CD14-positive monocyte (primary cell): ENCODE measurements around the gene HS6ST2. TPM values are rescaled to one million over a fixed set of nuclear protein-coding genes. Genes with fewer than 3 reads are reported as not detected.

Experiments used
- DNase-seq, 3 donors: peaks; one replicate each; pipeline ENCODE4 v3.0.0-alpha.2; 2011 to 2022
- H2AFZ ChIP-seq: 2 replicates; pipeline ENCODE4 v1.6.0; 2012; ENCODE audit warnings: mild to moderate bottlenecking, low read depth, low read length, inconsistent platforms; ENCODE audit not compliant: insufficient read depth, poor library complexity, severe bottlenecking
- H3K27ac ChIP-seq, 2 donors: 1 replicate in 1 of 2; 2 replicates in 1 of 2; pipeline ENCODE4 v1.5.1; 2012 to 2013; ENCODE audit warnings: low read length in 2 of 2, control low read depth in 1 of 2, inconsistent platforms in 1 of 2, low read depth in 1 of 2, mild to moderate bottlenecking in 1 of 2
- H3K27me3 ChIP-seq, 2 donors: one replicate each; pipeline versions ENCODE4 v1.6.0 to v1.6.1; 2011 to 2013; ENCODE audit warnings: low read length in 2 of 2; ENCODE audit not compliant: control insufficient read depth in 2 of 2, insufficient read depth in 2 of 2
- H3K36me3 ChIP-seq, 2 donors: replicated peaks in 1 of 2; 1 replicate in 1 of 2; 2 replicates in 1 of 2; pipeline versions ENCODE4 v1.5.1 to v1.6.1; 2012 to 2013; ENCODE audit warnings: low read length in 2 of 2, control low read depth in 1 of 2, inconsistent platforms in 1 of 2, mild to moderate bottlenecking in 1 of 2; ENCODE audit not compliant: insufficient read depth in 2 of 2, control insufficient read depth in 1 of 2
- H3K4me1 ChIP-seq, 2 donors: 1 replicate in 1 of 2; 2 replicates in 1 of 2; pipeline versions ENCODE4 v1.5.1 to v1.6.1; 2012 to 2013; ENCODE audit warnings: low read length in 2 of 2, control low read depth in 1 of 2, inconsistent platforms in 1 of 2, mild to moderate bottlenecking in 1 of 2, moderate library complexity in 1 of 2; ENCODE audit not compliant: insufficient read depth in 2 of 2, control insufficient read depth in 1 of 2
- H3K4me2 ChIP-seq: replicated peaks from 2 replicates; pipeline ENCODE3; 2012; ENCODE audit warnings: low read length, moderate library complexity, mild to moderate bottlenecking; ENCODE audit not compliant: poor library complexity, severe bottlenecking; ENCODE audit errors: extremely low read depth
- H3K4me3 ChIP-seq, 3 experiments: fragments of 200-600 bp in 1 of 3; sonication (generic) in 1 of 3; replicated peaks in 1 of 3; 1 replicate in 2 of 3; 2 replicates in 1 of 3; pipeline ENCODE4 v1.5.1; 2011 to 2013; ENCODE audit warnings: low read length in 3 of 3, mild to moderate bottlenecking in 3 of 3, control low read depth in 2 of 3, low read depth in 2 of 3, inconsistent platforms in 1 of 3, moderate library complexity in 1 of 3
- H3K79me2 ChIP-seq: 2 replicates; pipeline ENCODE4 v1.6.0; 2012; ENCODE audit warnings: mild to moderate bottlenecking, control low read depth, inconsistent platforms, low read length, moderate library complexity; ENCODE audit not compliant: insufficient read depth
- H3K9ac ChIP-seq: 2 replicates; pipeline ENCODE4 v1.6.0; 2017; ENCODE audit warnings: low read length, mild to moderate bottlenecking; ENCODE audit not compliant: insufficient read depth, poor library complexity, severe bottlenecking
- H3K9me3 ChIP-seq, 2 donors: replicated peaks in 1 of 2; 1 replicate in 1 of 2; 2 replicates in 1 of 2; pipeline versions ENCODE4 v1.5.1 to v1.6.1; 2012 to 2013; ENCODE audit warnings: low read length in 2 of 2, control low read depth in 1 of 2; ENCODE audit not compliant: control insufficient read depth in 1 of 2, insufficient read depth in 1 of 2
- H4K20me1 ChIP-seq: 2 replicates; pipeline ENCODE4 v1.6.0; 2012; ENCODE audit warnings: mild to moderate bottlenecking, low read length, control low read depth, moderate library complexity; ENCODE audit not compliant: insufficient read depth
- H3K27ac Mint-ChIP-seq, 7 donors: one replicate each; pipeline ENCODE4 v1.8.0; 2020; ENCODE audit warnings: mild to moderate bottlenecking in 7 of 7, mixed read lengths in 7 of 7, moderate library complexity in 6 of 7, inconsistent platforms in 2 of 7
- H3K27me3 Mint-ChIP-seq, 3 donors: one replicate each; pipeline ENCODE4 v1.8.0; 2021 to 2022; ENCODE audit warnings: low read depth in 3 of 3, mild to moderate bottlenecking in 3 of 3, mixed read lengths in 3 of 3, moderate library complexity in 3 of 3, inconsistent platforms in 1 of 3
- H3K36me3 Mint-ChIP-seq, 2 donors: one replicate each; pipeline ENCODE4 v1.8.0; 2020; ENCODE audit warnings: mixed read lengths in 2 of 2, inconsistent platforms in 1 of 2, mild to moderate bottlenecking in 1 of 2
- H3K4me1 Mint-ChIP-seq: one replicate; pipeline ENCODE4 v1.8.0; 2020; ENCODE audit warnings: mild to moderate bottlenecking, mixed read lengths
- H3K4me3 Mint-ChIP-seq, 2 donors: one replicate each; pipeline ENCODE4 v1.8.0; 2020; ENCODE audit warnings: mild to moderate bottlenecking in 2 of 2, mixed read lengths in 2 of 2, moderate library complexity in 1 of 2
- H3K9me3 Mint-ChIP-seq, 7 donors: one replicate each; pipeline ENCODE4 v1.8.0; 2020 to 2022; ENCODE audit warnings: mixed read lengths in 7 of 7, mild to moderate bottlenecking in 6 of 7, moderate library complexity in 6 of 7, inconsistent platforms in 2 of 7
- CTCF ChIP-seq: fragments of 200-600 bp; IDR thresholded peaks from one replicate; pipeline ENCODE4 v1.8.0; 2022; ENCODE audit warnings: antibody characterized with exemption, mild to moderate bottlenecking
- WGBS: methylation state at CpG from one replicate; pipeline ENCODE4 v1.1.5; 2013; ENCODE audit warnings: missing lambda C conversion rate; ENCODE audit not compliant: insufficient coverage; 5-methylcytosine and 5-hydroxymethylcytosine counted together
- intact Hi-C, 2 donors: fragments of 100-400 bp; cut with micrococcal nuclease; formaldehyde crosslinking; loops; one replicate each; pipeline versions ENCODE4 v1.15.0 to v1.15.1; 2023
- polyA plus RNA-seq, 3 donors: library from polyadenylated mRNA; depleted of rRNA in 1 of 3; unstranded in 2 of 3; stranded (reverse) in 1 of 3; fragments of 300-500 nt in 2 of 3; fragments of >200 nt in 1 of 3; fragmentation: Illumina TruSeq in 2 of 3; gene quantifications; 1 replicate in 2 of 3; 2 replicates in 1 of 3; pipeline ENCODE4 v1.2.3, GENCODE V29; 2012 to 2021

The HS6ST2 gene
- polyA plus RNA-seq, 3 donors: not detected

DNA sequence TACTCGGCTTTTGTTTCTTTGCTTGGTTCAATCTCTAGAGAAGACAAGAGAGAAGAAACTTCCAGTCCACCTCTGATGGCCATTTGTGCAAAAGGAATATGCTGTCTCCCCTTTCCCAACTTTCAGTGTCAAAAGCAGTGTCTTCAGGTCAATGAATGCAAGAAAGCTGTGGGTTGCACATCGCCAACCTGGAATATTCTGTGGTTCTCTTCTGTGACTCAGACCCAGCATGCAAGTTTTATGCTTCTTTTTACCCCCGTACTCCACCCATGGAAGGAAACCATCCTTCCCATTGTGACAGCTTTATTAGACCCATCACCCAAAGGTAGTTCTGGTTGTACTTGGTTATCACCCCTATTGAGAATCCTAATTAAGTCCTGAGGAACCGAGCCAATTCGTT lies 334.0 kb downstream of the HS6ST2 start:
- Histone ChIP-seq H3K9ac (no peak overlapping the region), H2AFZ (no peak overlapping the region), H3K4me3 (no peak overlapping the region), H3K9me3 (no peaks in the 10 kb centered on the region), H3K79me2 (no peaks in the 10 kb centered on the region), H3K27ac (no peak overlapping the region), H3K4me2 (no peak overlapping the region), H3K27me3 (peaks cover 0 to 7% of the 10 kb centered on the region in 2 donors), H3K36me3 (no peaks in the 10 kb centered on the region), H3K4me1 (no peaks in the 10 kb centered on the region), H4K20me1 (no peaks in the 10 kb centered on the region)
- Mint-ChIP-seq H3K4me1 (peaks cover 4% of the 10 kb centered on the region), H3K27me3 (peaks cover 0 to 11% (median 2%) of the 10 kb centered on the region in 3 donors), H3K9me3 (no peaks in the 10 kb centered on the region), H3K36me3 (no peaks in the 10 kb centered on the region), H3K27ac (no peak overlapping the region), H3K4me3 (no peak overlapping the region)
- intact Hi-C loops: no loop called here
- DNase-seq: no peak
- 100% methylated on average over 1 of the region's 5 CpGs for WGBS
- TF ChIP-seq CTCF: no peak

- Histone ChIP-seq H3K4me2 (no peak overlapping the region), H3K27me3 (peaks cover 0 to 7% of the 10 kb centered on the region in 2 donors), H3K4me3 (no peak overlapping the region), H3K27ac (no peak overlapping the region), H4K20me1 (no peaks in the 10 kb centered on the region), H3K9ac (no peak overlapping the region), H3K9me3 (no peaks in the 10 kb centered on the region), H3K4me1 (no peaks in the 10 kb centered on the region), H3K36me3 (no peaks in the 10 kb centered on the region), H2AFZ (no peak overlapping the region), H3K79me2 (no peaks in the 10 kb centered on the region)
- TF ChIP-seq CTCF: no peak
- Mint-ChIP-seq H3K27ac (no peak overlapping the region), H3K27me3 (peaks cover 0 to 13% (median 2%) of the 10 kb centered on the region in 3 donors), H3K4me1 (peaks cover 4% of the 10 kb centered on the region), H3K4me3 (no peak overlapping the region), H3K9me3 (no peaks in the 10 kb centered on the region), H3K36me3 (no peaks in the 10 kb centered on the region)
- WGBS: no CpG with 5 or more reads among the region's 3 CpGs
- no peak for DNase-seq
- intact Hi-C loops: no loop called here
These were observed 334.5 kb downstream of the HS6ST2 start for GRCh38 chrX:132623942-132624341.
